GM18873 (cell line): Measurements from ENCODE around the gene CCDC78.
"Not testable (repeated sequence)": the region's sequence is repeated elsewhere in the genome, so short reads cannot be mapped to it uniquely, and the experiment has no call there.

Experiments used
- ATAC-seq: cut with Tn5 transposase; IDR thresholded peaks from one replicate; pipeline ENCODE4 v1.9.1; 2021; ENCODE audit warnings: mild to moderate bottlenecking, moderate library complexity, moderate number of reproducible peaks; ENCODE audit not compliant: unreplicated experiment, low FRiP score

CCDC78 gene

GRCh38 chr16:700684-701584, 25.3 kb downstream of the CCDC78 start:
- ATAC-seq, result no peak

- no peak for ATAC-seq
Measured at GRCh38 chr16:698911-699671, 27.2 kb downstream of the CCDC78 start.

- no peak for ATAC-seq
Measured at GRCh38 chr16:695355-696089, 30.7 kb downstream of the CCDC78 start.

- ATAC-seq, result no peak
Measured at GRCh38 chr16:694863-695354, 31.3 kb downstream of the CCDC78 start.

GRCh38 chr16:694187-694862, 31.9 kb downstream of the CCDC78 start:
- ATAC-seq, result no peak

- ATAC-seq, result no peak
Measured at GRCh38 chr16:693766-694165, 32.5 kb downstream of the CCDC78 start.

- no peak for ATAC-seq
Measured at GRCh38 chr16:693364-693763, 32.9 kb downstream of the CCDC78 start.

- ATAC-seq, result no peak
Measured at GRCh38 chr16:692356-693108, 33.7 kb downstream of the CCDC78 start.

GRCh38 chr16:691242-691641, 35.0 kb downstream of the CCDC78 start:
- ATAC-seq, result not testable (repeated sequence)

GRCh38 chr16:689175-689897, 36.9 kb downstream of the CCDC78 start:
- no peak for ATAC-seq

- ATAC-seq, result no peak
Measured at GRCh38 chr16:687499-687898, 38.7 kb downstream of the CCDC78 start.

- no peak for ATAC-seq
Measured at GRCh38 chr16:686459-687260, 39.6 kb downstream of the CCDC78 start.

- ATAC-seq, result no peak
Measured at GRCh38 chr16:685967-686366, 40.3 kb downstream of the CCDC78 start.

- no peak for ATAC-seq
Measured at GRCh38 chr16:684961-685696, 41.1 kb downstream of the CCDC78 start.

- peak; percentile 64 for ATAC-seq
Measured at GRCh38 chr16:684071-684794, 42.0 kb downstream of the CCDC78 start, which contains the start of gene JMJD8. Gene JMJD8 (minus strand): TSS chr16:684334. CDS start chr16:684319, 15 bp downstream.

GRCh38 chr16:683396-684070, 42.7 kb downstream of the CCDC78 start:
- no peak for ATAC-seq
